IPS-20b (cell line): ENCODE data around the gene PPM1M.

ENCODE experiments used
- H3K27ac ChIP-seq: one replicate; pipeline ENCODE4 v1.5.1; 2013; ENCODE audit warnings: low read length
- H3K27me3 ChIP-seq: 2 replicates; pipeline ENCODE4 v1.6.1; 2013; ENCODE audit warnings: mild to moderate bottlenecking, low read length, inconsistent platforms; ENCODE audit not compliant: insufficient read depth
- H3K36me3 ChIP-seq: 2 replicates; pipeline ENCODE4 v1.6.1; 2013; ENCODE audit warnings: low read depth, mild to moderate bottlenecking, inconsistent platforms, low read length, moderate library complexity; ENCODE audit not compliant: insufficient read depth
- H3K4me1 ChIP-seq: 2 replicates; pipeline ENCODE4 v1.6.1; 2013; ENCODE audit warnings: mild to moderate bottlenecking, control low read depth, inconsistent platforms, low read length, moderate library complexity; ENCODE audit not compliant: insufficient read depth
- H3K4me3 ChIP-seq: 2 replicates; pipeline ENCODE4 v1.5.1; 2013; ENCODE audit warnings: mild to moderate bottlenecking, low read length, inconsistent platforms
- H3K9ac ChIP-seq: 2 replicates; pipeline ENCODE4 v1.6.1; 2013; ENCODE audit warnings: low read depth, mild to moderate bottlenecking, inconsistent platforms, low read length, moderate library complexity
- H3K9me3 ChIP-seq: 2 replicates; pipeline ENCODE4 v1.6.1; 2013; ENCODE audit warnings: mild to moderate bottlenecking, low read depth, low read length, inconsistent platforms; ENCODE audit not compliant: insufficient read depth

The PPM1M gene, protein sequence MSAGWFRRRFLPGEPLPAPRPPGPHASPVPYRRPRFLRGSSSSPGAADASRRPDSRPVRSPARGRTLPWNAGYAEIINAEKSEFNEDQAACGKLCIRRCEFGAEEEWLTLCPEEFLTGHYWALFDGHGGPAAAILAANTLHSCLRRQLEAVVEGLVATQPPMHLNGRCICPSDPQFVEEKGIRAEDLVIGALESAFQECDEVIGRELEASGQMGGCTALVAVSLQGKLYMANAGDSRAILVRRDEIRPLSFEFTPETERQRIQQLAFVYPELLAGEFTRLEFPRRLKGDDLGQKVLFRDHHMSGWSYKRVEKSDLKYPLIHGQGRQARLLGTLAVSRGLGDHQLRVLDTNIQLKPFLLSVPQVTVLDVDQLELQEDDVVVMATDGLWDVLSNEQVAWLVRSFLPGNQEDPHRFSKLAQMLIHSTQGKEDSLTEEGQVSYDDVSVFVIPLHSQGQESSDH

GRCh38 chr3:52245322-52246263 lies at the start of gene PPM1M:
PPM1M (plus strand) TSS chr3:52245759; CDS start chr3:52245825, 66 bp downstream.
- H3K4me3 ChIP-seq: peak within 1 kb of the TSS; percentile 74
- peaks cover 10% of the 10 kb centered on the region for H3K36me3 ChIP-seq
- H3K27me3 ChIP-seq: peaks cover 45% of the 10 kb centered on the region
- H3K9ac ChIP-seq: peak within 1 kb of the TSS; percentile 43; the same call in 1 of the 2 replicates
- H3K9me3 ChIP-seq: no peaks in the 10 kb centered on the region
- peaks cover 5% of the 10 kb centered on the region; the same call in 1 of the 2 replicates for H3K4me1 ChIP-seq
- no peak within 1 kb of the TSS for H3K27ac ChIP-seq

- peaks cover 17% of the 10 kb centered on the region for H3K36me3 ChIP-seq
- H3K27me3 ChIP-seq: no peaks in the 10 kb centered on the region
- H3K9me3 ChIP-seq: no peaks in the 10 kb centered on the region
- H3K4me3 ChIP-seq: no peak overlapping the region
- H3K27ac ChIP-seq: no peak overlapping the region
- H3K4me1 ChIP-seq: peaks cover 8% of the 10 kb centered on the region; the same call in 1 of the 2 replicates
- no peak overlapping the region for H3K9ac ChIP-seq
Measured at GRCh38 chr3:52195823-52196331, 49.7 kb upstream of the PPM1M start.

- Histone ChIP-seq H3K27me3 (no peaks in the 10 kb centered on the region), H3K9ac (no peak overlapping the region), H3K4me1 (peaks cover 8% of the 10 kb centered on the region; the same call in 1 of the 2 replicates), H3K27ac (no peak overlapping the region), H3K36me3 (peaks cover 28% of the 10 kb centered on the region), H3K4me3 (no peak overlapping the region), H3K9me3 (no peaks in the 10 kb centered on the region)
Measured at GRCh38 chr3:52196977-52197376, 48.6 kb upstream of the PPM1M start.

DNA sequence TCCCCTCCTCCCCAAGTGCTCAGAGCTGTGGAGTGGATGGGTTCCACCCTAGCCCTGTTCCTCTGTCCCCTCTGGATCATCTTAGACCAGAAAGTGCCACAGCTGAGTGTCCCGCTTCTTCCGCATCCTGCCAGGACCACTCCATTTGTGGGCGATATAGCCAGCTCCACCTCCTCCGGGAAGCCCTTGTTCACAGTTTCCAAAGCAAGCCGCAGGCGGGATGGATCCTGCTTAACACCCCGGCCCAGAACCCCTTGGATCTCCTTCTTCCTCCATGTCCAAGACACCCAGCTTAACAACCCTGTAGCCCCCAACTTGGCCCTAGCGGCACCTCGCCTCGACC lies 48.1 kb upstream of the PPM1M start:
- peaks cover 8% of the 10 kb centered on the region; the same call in 1 of the 2 replicates for H3K4me1 ChIP-seq
- peak overlapping the region; percentile 41 for H3K27ac ChIP-seq
- H3K9ac ChIP-seq: peak overlapping the region; percentile 69; the same call in 1 of the 2 replicates
- peak overlapping the region; percentile 98 for H3K4me3 ChIP-seq
- peaks cover 33% of the 10 kb centered on the region for H3K36me3 ChIP-seq
- no peaks in the 10 kb centered on the region for H3K27me3 ChIP-seq
- no peaks in the 10 kb centered on the region for H3K9me3 ChIP-seq

- Histone ChIP-seq H3K9ac (peak within 1 kb of the TSS; percentile 92), H3K4me3 (peak within 1 kb of the TSS; percentile 98), H3K4me1 (peaks cover 8% of the 10 kb centered on the region; the same call in 1 of the 2 replicates)
Measured at GRCh38 chr3:52197842-52198625, 47.5 kb upstream of the PPM1M start, which contains the start of gene ALAS1. ALAS1 (plus strand) TSS chr3:52198160; CDS start chr3:52199242, 1,082 bp downstream.

DNA sequence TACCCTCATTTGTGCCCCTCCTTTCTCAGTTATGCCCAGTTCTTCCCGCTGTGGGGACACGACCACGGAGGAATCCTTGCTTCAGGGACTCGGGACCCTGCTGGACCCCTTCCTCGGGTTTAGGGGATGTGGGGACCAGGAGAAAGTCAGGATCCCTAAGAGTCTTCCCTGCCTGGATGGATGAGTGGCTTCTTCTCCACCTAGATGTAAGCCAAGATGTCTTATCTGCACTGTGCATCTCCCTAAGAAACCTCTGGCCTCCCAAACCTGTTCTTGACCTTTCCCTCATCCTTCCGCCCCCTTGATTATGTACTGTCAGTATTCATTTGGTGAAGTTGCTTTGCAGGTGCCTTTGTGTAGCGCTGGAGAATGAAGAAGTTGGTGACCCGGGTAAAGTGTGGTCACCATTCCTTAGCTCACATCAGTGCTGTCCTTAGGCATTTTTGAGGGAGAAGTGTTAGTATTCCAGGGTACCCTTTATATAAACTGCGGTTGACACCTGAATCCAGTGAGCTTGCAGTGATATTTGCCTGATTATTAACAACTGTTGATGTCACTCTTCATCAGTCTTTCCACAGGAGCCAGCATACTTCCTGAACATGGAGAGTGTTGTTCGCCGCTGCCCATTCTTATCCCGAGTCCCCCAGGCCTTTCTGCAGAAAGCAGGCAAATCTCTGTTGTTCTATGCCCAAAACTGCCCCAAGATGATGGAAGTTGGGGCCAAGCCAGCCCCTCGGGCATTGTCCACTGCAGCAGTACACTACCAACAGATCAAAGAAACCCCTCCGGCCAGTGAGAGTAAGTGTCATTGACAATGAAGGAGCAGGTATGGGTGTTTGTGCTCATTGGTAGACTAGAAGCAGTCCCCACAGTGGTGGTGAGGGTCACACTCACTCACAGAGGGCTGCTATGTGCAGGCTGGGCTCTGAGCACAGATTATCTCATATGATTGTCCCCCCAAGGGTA lies 46.6 kb upstream of the PPM1M start:
- no peaks in the 10 kb centered on the region for H3K9me3 ChIP-seq
- peaks cover 48% of the 10 kb centered on the region for H3K36me3 ChIP-seq
- H3K27ac ChIP-seq: no peak overlapping the region

More at GRCh38 chr3:52197842-52198625, 47.5 kb upstream of the PPM1M start, which contains the start of gene ALAS1:
- peak within 1 kb of the TSS; percentile 41 for H3K27ac ChIP-seq
- H3K27me3 ChIP-seq: no peaks in the 10 kb centered on the region
- peaks cover 39% of the 10 kb centered on the region for H3K36me3 ChIP-seq
- no peaks in the 10 kb centered on the region for H3K9me3 ChIP-seq

DNA sequence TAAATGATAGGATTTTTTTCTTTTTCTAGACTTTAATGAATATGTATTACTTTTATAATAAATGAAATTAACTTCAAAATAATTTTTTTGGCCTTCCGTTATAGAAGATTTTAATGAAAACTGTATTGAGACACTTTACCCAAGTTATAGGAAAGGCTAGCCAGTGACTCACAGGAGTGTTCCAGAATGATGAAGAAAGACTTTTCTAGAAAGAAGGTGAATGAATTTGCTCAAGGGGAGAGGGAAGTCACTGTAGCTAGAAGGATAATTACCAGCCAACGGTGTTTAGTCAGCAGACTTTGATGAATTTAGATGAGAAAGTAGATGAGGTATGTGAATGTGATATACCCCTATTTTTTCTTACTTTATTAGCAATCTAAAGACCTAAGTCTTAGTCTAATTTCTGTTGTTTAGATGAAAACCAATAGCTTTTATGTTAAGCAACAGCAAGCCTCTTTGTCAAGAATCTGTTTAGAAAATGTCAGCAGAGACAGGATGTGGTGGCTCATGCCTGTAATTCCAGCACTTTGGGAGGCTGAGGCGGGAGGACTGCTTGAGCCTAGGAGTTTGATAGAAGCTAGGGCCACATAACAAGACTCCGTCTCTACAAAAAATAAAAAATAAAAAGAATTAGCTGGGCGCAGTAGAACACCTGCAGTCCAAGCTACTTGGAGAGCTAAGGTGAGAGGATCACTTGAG lies 44.4 kb upstream of the PPM1M start:
- Histone ChIP-seq H3K9me3 (no peaks in the 10 kb centered on the region), H3K4me1 (peaks cover 8% of the 10 kb centered on the region; the same call in 1 of the 2 replicates), H3K27ac (no peak overlapping the region), H3K9ac (no peak overlapping the region), H3K4me3 (no peak overlapping the region), H3K27me3 (no peaks in the 10 kb centered on the region), H3K36me3 (peaks cover 70% of the 10 kb centered on the region)

More for the DNA sequence above, 46.6 kb upstream of the PPM1M start:
- Histone ChIP-seq H3K27me3 (no peaks in the 10 kb centered on the region), H3K4me3 (peak overlapping the region; percentile 98), H3K9ac (peak overlapping the region; percentile 92), H3K4me1 (peaks cover 8% of the 10 kb centered on the region; the same call in 1 of the 2 replicates)

- Histone ChIP-seq H3K9me3 (no peaks in the 10 kb centered on the region), H3K36me3 (peaks cover 81% of the 10 kb centered on the region), H3K27me3 (no peaks in the 10 kb centered on the region), H3K9ac (no peak overlapping the region), H3K4me3 (no peak overlapping the region), H3K27ac (no peak overlapping the region), H3K4me1 (peaks cover 6% of the 10 kb centered on the region; the same call in 1 of the 2 replicates)
Measured at GRCh38 chr3:52202384-52203077, 43.0 kb upstream of the PPM1M start.

DNA sequence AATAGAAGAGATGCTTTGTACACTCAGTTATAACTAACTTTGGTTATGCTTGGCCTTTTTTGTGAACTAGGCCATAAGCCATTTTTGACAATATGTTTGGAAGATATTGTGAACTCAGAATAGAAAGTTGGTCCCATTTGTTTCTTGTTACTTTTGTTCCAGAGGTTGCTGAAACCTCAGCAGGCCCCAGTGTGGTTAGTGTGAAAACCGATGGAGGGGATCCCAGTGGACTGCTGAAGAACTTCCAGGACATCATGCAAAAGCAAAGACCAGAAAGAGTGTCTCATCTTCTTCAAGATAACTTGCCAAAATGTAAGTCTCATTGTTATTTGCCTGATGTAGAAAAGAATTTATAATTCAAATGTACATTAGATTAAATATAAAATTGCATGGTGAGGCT lies 41.9 kb upstream of the PPM1M start:
- H3K4me3 ChIP-seq: no peak overlapping the region

More for the DNA sequence above, 41.9 kb upstream of the PPM1M start:
- H3K9ac ChIP-seq: no peak overlapping the region
- H3K4me1 ChIP-seq: peaks cover 3% of the 10 kb centered on the region; the same call in 1 of the 2 replicates
- no peaks in the 10 kb centered on the region for H3K9me3 ChIP-seq
- peaks cover 93% of the 10 kb centered on the region for H3K36me3 ChIP-seq
- no peak overlapping the region for H3K27ac ChIP-seq
- no peaks in the 10 kb centered on the region for H3K27me3 ChIP-seq
